GM20000 (cell line): ENCODE results near the gene SMIM44.
A peak's percentile ranks its signal among the peaks of the same experiment; 100 is the strongest.

ENCODE experiments used
- DNase-seq: peaks from one replicate; pipeline ENCODE4 v3.0.0; 2012; ENCODE audit warnings: low spot score
- TF ChIP-seq, protein P1 (sequence below): IDR thresholded peaks from 2 replicates; pipeline ENCODE4 v1.5.1; 2012; ENCODE audit warnings: mild to moderate bottlenecking, control low read depth; ENCODE audit errors: extremely low read depth, missing control alignments

The SMIM44 gene

DNA sequence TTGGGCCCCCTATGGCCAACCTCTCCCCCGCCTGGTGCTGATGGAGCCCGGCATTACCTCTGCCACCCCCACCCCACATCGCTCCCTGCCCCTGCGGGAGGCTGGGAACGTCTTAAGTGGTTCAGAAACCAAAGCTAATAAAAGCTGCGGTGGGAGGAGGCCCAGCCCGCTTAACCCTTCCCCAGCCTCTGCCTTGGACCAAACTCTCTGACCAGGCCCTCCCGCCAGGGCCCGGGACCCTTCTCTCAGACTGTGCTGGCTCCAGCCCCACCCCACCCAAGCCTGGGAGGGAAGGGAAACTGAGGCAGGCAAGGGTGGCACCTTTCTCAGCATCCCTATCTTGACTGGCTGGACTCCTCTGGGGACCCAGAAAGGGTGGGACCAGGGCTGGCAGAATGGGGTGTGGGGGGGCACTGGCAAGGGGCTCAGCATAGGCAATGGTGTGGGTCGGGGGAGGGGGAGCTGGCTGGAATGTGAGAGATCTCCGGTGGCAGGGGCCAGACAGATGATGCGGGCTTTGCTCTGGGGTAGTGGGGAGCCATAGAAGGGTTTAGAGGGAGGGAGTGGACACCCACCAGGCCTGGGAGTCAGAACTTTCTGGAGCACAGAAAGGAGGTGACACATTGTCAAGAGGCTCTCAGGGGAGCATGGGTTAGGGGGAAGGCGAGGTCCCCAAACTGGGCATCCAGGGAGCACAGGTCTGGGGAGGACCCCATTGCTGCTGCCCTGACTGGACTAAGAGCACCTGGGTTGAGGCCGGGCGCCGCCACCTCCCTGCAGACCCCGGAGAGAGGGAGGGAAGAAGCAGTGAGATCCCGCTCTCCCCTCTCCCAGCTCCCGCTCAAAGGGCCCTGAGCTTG, 24.8 kb downstream of the SMIM44 start:
- TF ChIP-seq, protein P1, sequence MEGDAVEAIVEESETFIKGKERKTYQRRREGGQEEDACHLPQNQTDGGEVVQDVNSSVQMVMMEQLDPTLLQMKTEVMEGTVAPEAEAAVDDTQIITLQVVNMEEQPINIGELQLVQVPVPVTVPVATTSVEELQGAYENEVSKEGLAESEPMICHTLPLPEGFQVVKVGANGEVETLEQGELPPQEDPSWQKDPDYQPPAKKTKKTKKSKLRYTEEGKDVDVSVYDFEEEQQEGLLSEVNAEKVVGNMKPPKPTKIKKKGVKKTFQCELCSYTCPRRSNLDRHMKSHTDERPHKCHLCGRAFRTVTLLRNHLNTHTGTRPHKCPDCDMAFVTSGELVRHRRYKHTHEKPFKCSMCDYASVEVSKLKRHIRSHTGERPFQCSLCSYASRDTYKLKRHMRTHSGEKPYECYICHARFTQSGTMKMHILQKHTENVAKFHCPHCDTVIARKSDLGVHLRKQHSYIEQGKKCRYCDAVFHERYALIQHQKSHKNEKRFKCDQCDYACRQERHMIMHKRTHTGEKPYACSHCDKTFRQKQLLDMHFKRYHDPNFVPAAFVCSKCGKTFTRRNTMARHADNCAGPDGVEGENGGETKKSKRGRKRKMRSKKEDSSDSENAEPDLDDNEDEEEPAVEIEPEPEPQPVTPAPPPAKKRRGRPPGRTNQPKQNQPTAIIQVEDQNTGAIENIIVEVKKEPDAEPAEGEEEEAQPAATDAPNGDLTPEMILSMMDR: no peak
- no peak for DNase-seq

DNA sequence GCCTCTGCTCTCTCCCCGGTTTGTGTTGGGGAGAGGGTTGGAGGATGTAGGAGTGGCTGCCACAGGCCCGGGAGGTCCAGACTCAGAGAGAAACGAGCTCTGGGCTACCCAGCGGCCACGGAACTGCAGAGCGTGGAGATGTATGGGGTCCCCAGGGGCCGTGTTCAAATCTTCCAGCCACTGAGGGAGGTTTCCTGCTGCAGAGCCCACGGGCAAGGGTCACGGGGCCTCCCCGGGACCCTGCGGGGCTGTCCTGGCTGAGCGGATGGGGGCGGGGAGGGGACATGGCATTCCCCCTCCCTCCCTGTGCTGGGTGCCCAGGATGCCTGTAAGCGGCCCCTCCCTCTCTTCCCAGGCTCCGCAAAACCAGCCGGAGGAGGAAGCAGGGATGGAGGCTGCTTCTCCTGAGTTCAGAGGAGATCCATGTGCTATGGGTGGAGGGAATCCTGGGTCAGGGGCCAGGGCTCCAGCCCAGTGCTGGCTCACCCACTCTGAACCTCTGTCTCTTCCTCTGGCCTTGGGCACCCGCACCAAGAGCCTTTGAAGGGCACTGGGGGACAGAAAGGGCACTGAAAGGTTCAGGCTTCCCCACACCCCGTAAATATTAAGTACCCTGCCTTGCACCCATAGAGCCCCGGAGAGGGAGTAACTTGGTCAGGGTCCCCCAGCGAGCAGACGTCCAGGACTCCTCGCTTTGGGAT, 25.6 kb downstream of the SMIM44 start:
- TF ChIP-seq, protein P1: no peak
- DNase-seq: peak; percentile 46

DNA sequence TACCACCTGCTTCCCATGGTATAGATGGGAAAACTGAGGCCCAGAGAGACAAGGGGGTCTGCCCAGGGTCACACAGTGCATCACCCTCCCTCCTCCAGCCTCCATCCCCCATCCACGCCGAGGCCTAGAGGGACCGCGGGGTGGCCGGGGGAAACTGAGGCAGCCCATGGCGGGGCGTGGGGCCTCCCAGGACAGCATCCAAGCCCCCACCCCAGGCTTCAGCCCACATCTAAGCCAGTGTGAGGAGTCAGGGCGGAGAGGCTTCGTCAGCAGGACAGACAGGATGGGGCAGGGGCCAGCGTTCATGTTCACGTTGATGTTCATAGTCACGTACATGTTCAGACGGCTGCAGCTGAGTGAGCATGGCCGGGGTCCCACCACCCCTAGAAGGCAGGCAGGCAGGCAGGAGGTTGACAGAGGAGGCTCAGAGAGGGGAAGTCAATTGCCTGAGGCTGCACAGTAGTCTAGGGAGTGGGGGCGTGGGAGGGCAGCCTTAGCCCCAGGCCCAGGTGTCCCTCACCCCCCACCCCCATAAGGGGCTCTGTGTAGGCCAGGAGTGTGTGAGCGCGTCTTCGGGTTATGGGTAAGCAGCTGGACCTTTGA, 26.2 kb downstream of the SMIM44 start:
- TF ChIP-seq, protein P1: no peak
- no peak for DNase-seq

DNA sequence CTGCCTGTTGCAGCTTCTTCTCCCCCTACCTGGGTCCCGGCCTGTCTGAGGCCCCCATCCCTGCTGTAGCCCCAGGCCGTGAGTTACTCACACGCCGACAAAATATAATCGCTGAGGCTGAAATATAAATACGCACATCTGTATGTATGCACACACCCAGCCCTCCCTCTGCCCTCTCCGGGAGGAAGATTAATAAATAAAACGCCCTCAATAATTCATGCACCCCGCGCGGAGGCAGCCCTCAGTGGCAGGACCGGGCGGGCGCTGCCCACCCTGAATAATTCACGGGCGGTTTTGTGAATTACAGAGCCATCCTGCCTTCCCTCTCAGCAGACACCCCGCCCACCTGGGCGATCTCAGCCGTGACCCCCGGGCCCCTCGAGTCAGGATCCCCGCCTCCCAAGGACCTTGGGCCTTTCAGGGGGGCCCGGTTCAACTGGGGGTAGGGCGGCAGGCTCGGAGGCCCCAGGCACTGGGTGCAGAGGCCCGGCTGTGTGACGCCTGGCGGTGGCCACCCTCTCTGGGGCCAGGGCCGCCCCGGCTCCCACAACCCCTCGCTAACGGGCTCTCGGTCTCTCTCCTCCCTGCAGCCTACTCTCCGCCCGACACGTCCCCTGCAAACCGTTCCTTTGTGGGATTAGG, 27.2 kb downstream of the SMIM44 start:
- DNase-seq: no peak
- TF ChIP-seq, protein P1: no peak

DNA sequence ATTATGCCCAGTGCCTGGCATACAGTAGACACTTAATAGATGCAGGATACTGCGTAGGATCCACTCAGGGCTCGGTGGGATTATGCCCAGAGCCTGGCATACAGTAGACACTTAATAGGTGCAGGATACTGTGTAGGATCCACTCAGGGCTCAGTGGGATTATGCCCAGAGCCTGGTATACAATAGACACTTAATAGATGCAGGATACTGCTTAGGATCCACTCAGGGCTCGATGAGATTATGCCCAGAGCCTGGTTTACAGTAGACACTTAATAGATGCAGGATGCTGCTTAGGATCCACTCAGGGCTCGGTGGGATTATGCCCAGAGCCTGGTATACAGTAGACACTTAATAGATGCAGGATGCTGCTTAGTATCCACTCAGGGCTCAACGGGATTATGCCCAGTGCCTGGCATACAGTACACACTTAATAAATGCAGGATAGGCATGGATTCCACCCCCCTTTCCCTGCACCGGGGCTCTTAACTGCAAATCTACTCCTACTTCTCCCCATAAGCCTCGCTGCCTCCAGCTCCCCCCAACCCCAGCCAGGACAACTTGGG, 27.8 kb downstream of the SMIM44 start:
- TF ChIP-seq, protein P1: no peak
- no peak for DNase-seq

DNA sequence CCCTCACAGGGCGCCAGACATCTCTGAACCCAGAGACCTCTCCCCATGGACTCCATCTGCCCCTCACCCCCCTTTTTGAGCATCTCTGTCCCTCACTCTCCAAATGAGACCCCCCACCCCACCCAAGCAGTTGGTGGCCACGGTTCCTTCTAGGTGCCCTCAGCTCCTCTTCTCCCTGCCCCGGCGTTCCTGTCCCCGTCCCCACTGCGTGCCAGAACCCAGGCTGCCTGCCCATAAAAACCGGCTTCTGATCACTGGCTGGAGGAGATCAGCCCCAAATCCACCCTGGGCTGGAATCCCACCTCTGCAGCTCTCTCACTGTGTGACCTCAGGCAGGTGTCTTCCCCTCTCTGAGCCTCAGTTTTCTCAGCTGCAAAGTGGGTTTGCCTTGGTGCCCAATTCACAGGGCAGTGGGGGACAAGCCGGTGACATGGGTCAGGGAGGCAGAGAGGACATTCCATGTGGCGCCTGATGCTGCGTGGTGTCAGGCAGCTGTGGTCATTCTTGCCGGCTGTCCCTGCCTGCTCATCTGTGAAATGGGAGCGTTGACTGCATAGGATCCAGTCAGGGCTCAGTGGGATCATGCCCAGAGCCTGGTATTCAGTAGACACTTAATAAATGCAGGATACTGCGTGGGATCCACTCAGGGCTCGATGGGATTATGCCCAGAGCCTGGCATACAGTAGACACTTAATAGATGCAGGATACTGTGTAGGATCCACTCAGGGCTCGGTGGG, 28.4 kb downstream of the SMIM44 start:
- DNase-seq: no peak
- TF ChIP-seq, protein P1: no peak
